HCT116 (cell line): ENCODE results near the gene SMAD7. TPM values are rescaled to one million over a fixed set of nuclear protein-coding genes. Genes with fewer than 3 reads are reported as not detected.

Experiments used
- ATAC-seq: fragments of 200-7000 bp; cut with Tn5 transposase; 2 replicates; pipeline ENCODE4 v1.9.1; 2020; ENCODE audit warnings: mild to moderate bottlenecking, moderate library complexity
- BruUV-seq: library from RNA; stranded (reverse); fragments of 400-500 nt; replicated peaks from 2 replicates; lab custom pipeline; 2021; lab: Mats Ljungman, UMichigan
- CTCF ChIA-PET: fragments of 300-600 bp; sonication (Branson Sonifier 250); formaldehyde crosslinking; loops from one replicate; lab custom pipeline; 2021; ENCODE audit warnings: antibody characterized with exemption; lab: Charles Lee
- POLR2A ChIA-PET: fragments of 300-600, 350-600 bp; sonication (Branson Sonifier 250); formaldehyde crosslinking; loops from one replicate; lab custom pipeline; 2021; ENCODE audit warnings: antibody characterized with exemption; lab: Charles Lee
- RAD21 ChIA-PET, 2 experiments: fragments of 300-600 bp; sonication (Branson Sonifier 250); formaldehyde crosslinking; loops; one replicate each; lab custom pipeline; 2023; ENCODE audit warnings: low total read pairs in 2 of 2; ENCODE audit not compliant: uncharacterized antibody in 2 of 2, unreplicated experiment in 2 of 2, low non-redundant PET in 1 of 2; lab: Charles Lee
- DNase-seq: peaks from one replicate; pipeline ENCODE4 v3.0.0-alpha.2; 2010; ENCODE audit warnings: low read depth, low spot score
- H2AFZ ChIP-seq: fragments of 200-600 bp; shearing (Covaris generic), sonication (generic); 2 replicates; pipeline ENCODE4 v1.6.1; 2017; ENCODE audit warnings: low read depth, mixed run types, mixed read lengths, antibody characterized with exemption, low read length; ENCODE audit not compliant: poor library complexity, severe bottlenecking
- H3K27ac ChIP-seq: 2 replicates; pipeline ENCODE4 v1.5.1; 2012; ENCODE audit warnings: low read depth, low read length
- H3K27me3 ChIP-seq: fragments of 200-600 bp; sonication (generic); 2 replicates; pipeline ENCODE4 v1.6.1; 2016; ENCODE audit warnings: mixed run types, low read length, mixed read lengths; ENCODE audit not compliant: insufficient read depth
- H3K36me3 ChIP-seq, 2 experiments: fragments of 200-500 bp in 1 of 2; fragments of 200-600 bp in 1 of 2; sonication (Bioruptor generic) in 1 of 2; sonication (generic) in 1 of 2; 2 replicates each; pipeline versions ENCODE4 v1.5.1 to v1.6.1; 2014 to 2016; ENCODE audit warnings: low read length in 2 of 2, inconsistent platforms in 1 of 2, mixed read lengths in 1 of 2, mixed run types in 1 of 2; ENCODE audit not compliant: insufficient read depth in 2 of 2, control insufficient read depth in 1 of 2
- H3K4me1 ChIP-seq, 2 experiments: fragments of 200-600 bp in 1 of 2; sonication (generic) in 1 of 2; 2 replicates each; pipeline versions ENCODE4 v1.5.1 to v1.6.1; 2012 to 2017; ENCODE audit warnings: low read length in 2 of 2, inconsistent platforms in 1 of 2, mild to moderate bottlenecking in 1 of 2, mixed read lengths in 1 of 2, mixed run types in 1 of 2, moderate library complexity in 1 of 2; ENCODE audit not compliant: insufficient read depth in 2 of 2, control insufficient read depth in 1 of 2
- H3K4me2 ChIP-seq: fragments of 200-600 bp; sonication (generic); 2 replicates; pipeline ENCODE4 v1.6.1; 2017; ENCODE audit warnings: mixed run types, low read length, mixed read lengths
- H3K4me3 ChIP-seq, 2 experiments: fragments of 200-600 bp in 1 of 2; sonication (generic) in 1 of 2; replicated peaks in 1 of 2; 2 replicates each; pipeline ENCODE4 v1.5.1; 2011 to 2016; ENCODE audit warnings: low read length in 2 of 2, control low read depth in 1 of 2, low read depth in 1 of 2, mild to moderate bottlenecking in 1 of 2, mixed read lengths in 1 of 2, mixed run types in 1 of 2
- H3K79me2 ChIP-seq: fragments of 200-600 bp; sonication (generic); 2 replicates; pipeline ENCODE4 v1.6.1; 2017; ENCODE audit warnings: mild to moderate bottlenecking, mixed run types, low read length, moderate library complexity, mixed read lengths; ENCODE audit not compliant: insufficient read depth
- H3K9ac ChIP-seq: fragments of 200-600 bp; sonication (generic); 2 replicates; pipeline ENCODE4 v1.6.1; 2016; ENCODE audit warnings: low read length, mixed read lengths
- H3K9me2 ChIP-seq: fragments of 200-600 bp; sonication (generic), shearing (Covaris generic); 2 replicates; pipeline ENCODE4 v1.6.1; 2017; ENCODE audit warnings: mixed run types, mild to moderate bottlenecking, moderate library complexity; ENCODE audit not compliant: insufficient read depth
- H3K9me3 ChIP-seq, 2 experiments: fragments of 200-500 bp in 1 of 2; fragments of 200-600 bp in 1 of 2; sonication (Bioruptor generic) in 1 of 2; sonication (generic) in 1 of 2; 2 replicates each; pipeline ENCODE4 v1.6.1; 2014 to 2017; ENCODE audit warnings: low read length in 2 of 2, mixed read lengths in 2 of 2, inconsistent platforms in 1 of 2, low read depth in 1 of 2, mild to moderate bottlenecking in 1 of 2, mixed run types in 1 of 2, moderate library complexity in 1 of 2; ENCODE audit not compliant: control insufficient read depth in 1 of 2, insufficient read depth in 1 of 2
- H4K20me1 ChIP-seq: fragments of 200-600 bp; sonication (generic), shearing (Covaris generic); 2 replicates; pipeline ENCODE4 v1.6.1; 2017; ENCODE audit warnings: mixed run types, mild to moderate bottlenecking, moderate library complexity; ENCODE audit not compliant: insufficient read depth
- ATF3 ChIP-seq: IDR thresholded peaks from 2 replicates; pipeline ENCODE4 v1.6.1; 2012
- CBX3 ChIP-seq: IDR thresholded peaks from 2 replicates; pipeline ENCODE4 v1.6.1; 2012; ENCODE audit warnings: low read depth
- CEBPB ChIP-seq: IDR thresholded peaks from 2 replicates; pipeline ENCODE4 v1.6.1; 2012; ENCODE audit warnings: low read depth
- CTCF ChIP-seq, 3 experiments: fragments of 200-600 bp in 1 of 3; sonication (generic) in 1 of 3; IDR thresholded peaks in 2 of 3; conservative IDR thresholded peaks in 1 of 3; 2 replicates each; pipeline ENCODE4 v1.5.1; 2012 to 2017; ENCODE audit warnings: low read depth in 2 of 3, low read length in 2 of 3, antibody characterized with exemption in 1 of 3, borderline replicate concordance in 1 of 3, control low read depth in 1 of 3, mild to moderate bottlenecking in 1 of 3, mixed read lengths in 1 of 3, mixed run types in 1 of 3, moderate library complexity in 1 of 3; ENCODE audit not compliant: insufficient read depth in 1 of 3
- EGR1 ChIP-seq: IDR thresholded peaks from 2 replicates; pipeline ENCODE4 v1.6.1; 2012; ENCODE audit warnings: low read depth
- ELF1 ChIP-seq: IDR thresholded peaks from 2 replicates; pipeline ENCODE4 v1.6.1; 2012; ENCODE audit warnings: low read depth, borderline replicate concordance
- EZH2phosphoT487 ChIP-seq: fragments of 200-600 bp; IDR thresholded peaks from 2 replicates; pipeline ENCODE4 v1.6.1; 2018; ENCODE audit warnings: antibody characterized with exemption, borderline replicate concordance
- FOSL1 ChIP-seq: IDR thresholded peaks from 2 replicates; pipeline ENCODE4 v1.6.1; 2012; ENCODE audit warnings: low read depth
- JUND ChIP-seq: IDR thresholded peaks from 2 replicates; pipeline ENCODE4 v1.6.1; 2012
- MAX ChIP-seq: IDR thresholded peaks from 2 replicates; pipeline ENCODE4 v1.6.1; 2012
- POLR2A ChIP-seq: IDR thresholded peaks from 2 replicates; pipeline ENCODE4 v1.7.0; 2011; ENCODE audit warnings: borderline replicate concordance; ENCODE audit not compliant: insufficient read depth, insufficient read length; ENCODE audit errors: extremely low read depth
- POLR2AphosphoS5 ChIP-seq: IDR thresholded peaks from 2 replicates; pipeline ENCODE4 v1.6.1; 2011; ENCODE audit warnings: mild to moderate bottlenecking, low read depth, low read length, moderate library complexity
- RAD21 ChIP-seq: IDR thresholded peaks from 2 replicates; pipeline ENCODE4 v1.6.1; 2012; ENCODE audit warnings: low read depth, mild to moderate bottlenecking
- REST ChIP-seq: IDR thresholded peaks from 2 replicates; pipeline ENCODE4 v1.6.1; 2012; ENCODE audit warnings: low read depth
- SIN3A ChIP-seq: IDR thresholded peaks from 2 replicates; pipeline ENCODE4 v1.6.1; 2012; ENCODE audit warnings: low read depth
- SRF ChIP-seq: IDR thresholded peaks from 2 replicates; pipeline ENCODE4 v1.6.1; 2012; ENCODE audit warnings: low read depth
- TCF7L2 ChIP-seq: IDR thresholded peaks from 2 replicates; pipeline ENCODE4 v1.7.0; 2011; ENCODE audit warnings: borderline replicate concordance, inconsistent platforms; ENCODE audit not compliant: insufficient read depth, insufficient read length; ENCODE audit errors: extremely low read depth
- ZBTB33 ChIP-seq: IDR thresholded peaks from 2 replicates; pipeline ENCODE4 v1.6.1; 2011; ENCODE audit warnings: mild to moderate bottlenecking, low read length, moderate library complexity; ENCODE audit not compliant: insufficient replicate concordance; ENCODE audit errors: extremely low read depth
- ZFX ChIP-seq: fragments of 450-650 bp; IDR thresholded peaks from 2 replicates; pipeline ENCODE4 v1.6.1; 2017
- intact Hi-C: fragments of 100-400 bp; cut with micrococcal nuclease; formaldehyde crosslinking; loops from 2 replicates; pipeline ENCODE4 v1.10.0; 2022
- total RNA-seq: library from RNA; stranded (reverse); gene quantifications from one replicate; pipeline ENCODE4 v1.2.1, GENCODE V29; 2021; ENCODE audit not compliant: unreplicated experiment

SMAD7 gene
- total RNA-seq, 1 experiment from 2014 or later: 7.2 TPM

GRCh38 chr18:48930926-48931325 lies 19.8 kb downstream of the SMAD7 start:
- TF ChIP-seq ZFX: no peak
- no peak for TF ChIP-seq POLR2AphosphoS5
- no peak for TF ChIP-seq CEBPB
- TF ChIP-seq RAD21: no peak
- no peak for TF ChIP-seq CBX3
- TF ChIP-seq ELF1: no peak
- TF ChIP-seq TCF7L2: no peak
- no peak for TF ChIP-seq REST
- no peak for TF ChIP-seq FOSL1
- TF ChIP-seq CTCF (IDR thresholded peaks at IDR 0.05 in 2 of 3, conservative IDR thresholded peaks at IDR 0.05 in 1 of 3; ENCODE audit: borderline replicate concordance in 1 of 3, insufficient read depth in 1 of 3, low read depth in 2 of 3, low read length in 2 of 3): no peak
- TF ChIP-seq SIN3A: no peak
- no peak for TF ChIP-seq ATF3
- TF ChIP-seq ZBTB33: no peak
- no peak for TF ChIP-seq SRF
- TF ChIP-seq EGR1: no peak
- no peak for TF ChIP-seq MAX
- TF ChIP-seq JUND: no peak
- TF ChIP-seq POLR2A: no peak
- TF ChIP-seq EZH2phosphoT487: no peak
- H2AFZ ChIP-seq: no peak overlapping the region
- H3K27ac ChIP-seq: no peak overlapping the region
- H3K4me2 ChIP-seq: peak overlapping the region; percentile 59; the same call in 1 of the 2 replicates
- H4K20me1 ChIP-seq: no peaks in the 10 kb centered on the region
- no peak overlapping the region for H3K9ac ChIP-seq
- ChIA-PET RAD21 (no interaction called here), CTCF (no interaction called here), POLR2A (no interaction called here)
- no peaks in the 10 kb centered on the region for H3K9me3 ChIP-seq
- H3K27me3 ChIP-seq: no peaks in the 10 kb centered on the region
- no peak overlapping the region for H3K4me3 ChIP-seq
- ATAC-seq (no peak), DNase-seq (no peak)
- H3K36me3 ChIP-seq: no peaks in the 10 kb centered on the region
- no peaks in the 10 kb centered on the region for H3K9me2 ChIP-seq
- intact Hi-C loops: no loop called here
- no TSS peak for BruUV-seq
- H3K4me1 ChIP-seq: peaks cover 55 to 58% of the 10 kb centered on the region in 2 experiments
- peaks cover 18% of the 10 kb centered on the region; the same call in 1 of the 2 replicates for H3K79me2 ChIP-seq
